HG02870 (cell line): ENCODE data around the gene CAMK2N1.
"Not testable (repeated sequence)": the region's sequence is repeated elsewhere in the genome, so short reads cannot be mapped to it uniquely, and the experiment has no call there.

ENCODE experiments used
- ATAC-seq: cut with Tn5 transposase; IDR thresholded peaks from one replicate; pipeline ENCODE4 v1.9.1; 2021; ENCODE audit warnings: mild to moderate bottlenecking, moderate library complexity; ENCODE audit not compliant: unreplicated experiment

The CAMK2N1 gene

DNA sequence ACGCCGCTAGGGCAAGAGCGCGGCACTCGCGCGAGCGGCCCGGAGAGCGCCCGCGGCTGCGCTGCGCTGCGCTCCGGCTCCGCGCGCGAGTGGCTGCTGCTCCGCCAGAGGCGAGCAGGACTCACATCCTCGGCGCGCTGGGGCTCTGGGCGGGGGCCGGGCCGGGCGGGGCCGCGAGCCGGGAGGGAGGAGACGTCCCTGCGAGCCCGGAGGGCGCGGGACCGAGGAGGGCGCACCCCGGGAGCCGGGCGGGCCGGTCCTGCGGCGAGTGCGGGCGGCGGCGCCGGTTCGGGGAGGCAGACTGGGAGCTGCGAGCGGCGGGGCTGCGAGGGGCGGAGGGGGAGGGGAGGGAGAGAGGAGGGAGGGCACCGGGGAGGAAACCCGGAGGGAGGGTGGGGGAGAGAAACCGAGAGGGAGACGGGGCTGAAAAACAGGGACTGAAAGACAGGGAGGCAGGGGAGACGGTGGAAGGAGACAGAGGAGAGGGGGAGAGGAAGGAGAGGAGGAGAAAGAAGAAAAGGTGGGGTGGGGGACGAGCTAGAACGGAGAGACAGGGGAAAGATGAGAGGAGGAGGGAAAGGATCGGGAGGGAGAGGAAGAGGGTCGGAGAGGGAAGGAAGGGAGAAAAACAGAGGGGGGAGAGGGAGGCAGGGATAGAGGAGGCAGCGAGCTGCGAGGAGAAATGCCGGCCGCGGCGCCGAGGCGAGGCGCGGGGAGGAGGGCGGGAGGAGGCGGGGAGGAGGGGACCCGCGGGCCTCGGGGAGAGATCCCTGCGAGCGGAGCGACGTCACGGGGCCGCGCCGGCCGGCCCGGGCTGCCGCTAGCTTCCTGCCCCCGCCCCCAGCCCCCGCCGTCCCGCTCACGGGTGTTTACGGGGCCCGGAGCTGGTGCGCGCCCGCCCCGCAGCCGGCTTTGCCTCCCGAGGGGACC is at the start of gene CAMK2N1:
TSS of gene CAMK2N1 (minus strand) at position 684 of the 930 bp plus-strand sequence. CDS start 831 bp downstream, outside the sequence.
- no peak for ATAC-seq

DNA sequence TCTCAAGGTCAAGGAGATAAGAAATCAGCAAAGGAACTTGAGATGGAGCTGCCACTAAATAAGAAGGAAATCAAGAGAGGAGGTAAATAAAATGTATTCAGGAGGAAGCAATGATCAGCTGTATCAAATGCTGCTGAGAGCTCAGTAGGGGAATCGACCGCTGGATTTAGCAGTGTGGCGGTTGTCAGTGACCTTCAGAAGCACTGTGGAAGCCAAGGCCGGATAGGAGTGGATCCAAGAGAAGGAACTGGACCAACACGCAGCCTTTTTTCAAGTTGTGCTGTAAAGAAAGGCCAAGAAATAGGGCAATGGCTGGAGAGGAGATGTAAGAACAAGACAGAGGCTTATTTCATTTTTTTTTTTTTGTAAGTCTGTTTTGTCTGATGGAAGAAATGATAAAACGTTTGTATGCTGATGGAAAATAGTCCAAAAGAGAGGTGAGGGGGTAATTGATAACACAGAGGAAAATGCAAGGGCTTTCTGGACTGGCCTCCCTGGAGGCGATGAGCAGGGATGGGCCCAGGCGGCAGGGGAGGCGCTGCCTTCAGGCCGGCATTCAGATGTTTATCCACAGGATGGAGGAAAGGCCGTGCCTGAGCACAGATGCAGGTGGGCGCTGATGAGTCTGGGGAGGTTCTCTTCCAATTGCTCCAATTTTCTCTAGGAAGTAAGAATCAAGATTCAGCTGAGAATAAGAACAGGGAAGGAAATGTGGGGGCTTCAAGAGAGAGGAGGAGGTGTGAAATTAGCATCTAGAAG is 48.8 kb upstream of the CAMK2N1 start:
- ATAC-seq: no peak

DNA sequence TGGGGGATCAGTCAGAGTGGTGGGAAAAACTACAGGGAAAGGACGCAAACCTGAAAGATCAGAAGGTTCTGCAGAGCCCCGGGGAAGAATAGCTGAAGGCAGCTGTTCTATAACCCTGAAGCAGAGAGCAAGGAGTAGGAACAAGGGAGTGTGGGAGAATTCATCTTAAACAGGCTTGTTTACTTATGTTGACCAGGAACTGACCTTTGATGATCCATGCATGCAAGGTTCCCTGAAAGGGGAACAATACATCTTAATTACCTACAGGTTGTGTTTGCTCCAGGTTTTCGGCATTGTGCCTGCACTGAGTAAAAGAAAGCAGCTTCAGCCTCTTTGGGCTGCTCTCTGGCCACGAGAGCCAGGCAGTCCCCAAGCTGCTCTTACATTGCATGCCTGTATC is 47.6 kb upstream of the CAMK2N1 start:
- ATAC-seq: no peak

DNA sequence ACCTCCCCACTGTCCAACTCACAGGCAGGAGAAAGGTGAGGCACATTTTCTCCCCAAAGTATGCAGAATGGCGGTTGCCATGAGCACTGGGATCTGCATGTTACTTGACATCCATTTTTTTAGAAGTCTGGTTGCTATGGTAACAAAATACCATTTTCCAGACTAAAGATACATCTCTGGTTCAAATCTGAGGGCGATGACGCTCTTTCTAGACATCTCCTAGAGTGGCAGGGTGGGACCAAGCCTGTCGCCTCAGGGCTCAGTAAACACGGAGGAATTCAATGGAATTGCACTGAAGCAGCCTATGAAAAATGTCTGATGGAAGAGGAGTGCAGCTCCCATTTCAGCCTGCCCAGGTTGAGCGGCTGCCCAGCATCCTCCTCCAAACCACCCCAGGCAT is 44.9 kb upstream of the CAMK2N1 start:
- ATAC-seq: no peak

DNA sequence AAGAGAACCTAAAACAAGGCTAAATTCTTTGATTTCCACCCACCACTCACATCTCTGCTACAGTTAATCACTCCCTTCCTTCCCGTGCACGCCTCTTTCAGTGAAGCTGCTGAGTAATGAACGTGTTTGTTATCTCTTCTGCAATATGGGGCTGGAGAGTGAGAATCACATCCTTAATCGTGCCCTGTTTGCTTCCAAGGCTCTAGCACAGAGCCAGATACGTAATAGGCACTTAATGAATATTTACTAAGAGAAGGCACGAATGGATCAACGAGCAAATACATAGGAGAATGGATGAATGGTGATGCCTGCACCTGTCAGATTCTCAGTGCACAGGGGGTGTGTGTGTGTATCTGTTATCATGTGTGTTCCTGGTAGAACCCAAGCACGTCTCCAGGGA is 44.3 kb upstream of the CAMK2N1 start:
- ATAC-seq: no peak

DNA sequence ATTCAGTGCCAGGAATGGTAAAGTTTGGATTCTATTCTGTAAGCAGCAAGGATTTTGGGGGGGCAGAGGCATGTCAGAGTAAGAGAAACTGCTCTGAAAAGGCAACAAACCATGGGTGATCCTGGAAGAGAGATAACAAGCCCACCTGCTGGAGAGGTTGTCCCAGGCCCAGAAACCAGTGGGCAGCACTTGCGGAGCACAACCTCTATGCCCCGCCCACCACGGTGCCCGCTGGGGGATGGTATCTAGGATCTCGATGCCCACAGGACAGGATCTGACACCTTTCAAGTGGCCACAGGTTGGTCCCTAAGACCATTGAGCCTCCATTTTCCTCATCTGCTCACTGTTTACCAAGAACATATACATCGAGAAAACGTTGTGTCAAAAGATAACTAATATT is 42.2 kb upstream of the CAMK2N1 start:
- ATAC-seq: no peak

DNA sequence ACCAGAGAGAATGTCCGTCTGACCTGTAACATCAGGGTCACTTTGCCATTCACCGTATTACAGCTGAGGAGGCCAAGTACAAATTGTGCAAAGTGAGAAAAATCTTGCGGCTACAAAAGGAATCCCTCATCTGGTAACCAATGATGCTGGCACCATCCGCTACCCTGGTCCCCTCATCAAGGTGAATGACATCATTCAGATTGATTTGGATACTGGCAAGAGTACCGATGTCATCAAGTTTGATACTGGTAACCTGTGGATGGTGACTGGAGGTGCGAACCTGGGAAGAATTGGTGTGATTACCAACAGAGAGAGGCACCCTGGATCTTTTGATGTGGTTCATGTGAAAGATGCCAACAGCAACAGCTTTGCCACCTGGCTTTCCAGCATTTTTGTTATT is 40.3 kb upstream of the CAMK2N1 start:
- no peak for ATAC-seq

DNA sequence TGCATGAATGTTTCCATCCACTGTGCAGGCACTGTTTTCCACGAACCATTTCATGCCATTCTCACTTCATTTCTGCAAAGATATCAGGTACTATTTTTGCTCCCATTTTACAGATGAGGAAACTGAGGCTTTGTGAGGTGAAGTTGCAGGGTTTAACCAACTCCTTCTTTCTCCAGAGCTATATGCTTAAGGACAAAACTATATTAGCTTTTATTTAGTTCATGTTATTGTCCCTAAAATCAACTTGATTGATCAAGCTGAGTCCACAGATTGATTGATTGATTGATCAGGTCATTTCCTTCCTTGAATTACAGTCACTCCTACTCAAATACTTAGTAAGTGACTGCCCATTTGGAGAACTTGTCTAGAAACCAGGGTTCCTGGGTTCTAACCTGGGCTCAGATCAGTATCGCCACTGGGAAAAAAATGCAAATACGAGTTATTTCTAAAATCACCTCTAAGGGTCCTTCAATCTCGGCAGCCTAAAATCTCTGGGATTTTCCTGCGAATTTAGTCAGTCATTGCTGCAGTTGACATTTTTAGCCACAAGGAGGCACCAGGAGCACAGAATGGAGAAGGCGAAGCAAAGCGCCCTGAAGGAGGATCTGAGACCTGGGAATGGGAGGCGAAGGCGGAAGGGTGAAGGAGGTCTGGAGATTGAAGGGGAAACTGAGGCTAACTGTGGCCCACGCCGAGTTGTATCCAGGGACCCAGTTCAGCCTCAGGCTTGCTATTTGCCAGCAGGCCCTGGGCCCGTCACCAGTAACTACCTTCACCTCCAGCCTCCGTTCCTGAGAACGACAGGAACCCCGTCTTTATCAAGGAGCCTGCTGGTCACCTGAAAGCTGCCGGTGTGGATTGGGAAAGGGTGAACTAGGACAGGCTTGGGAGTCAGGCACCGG is 36.2 kb upstream of the CAMK2N1 start:
- ATAC-seq: no peak

DNA sequence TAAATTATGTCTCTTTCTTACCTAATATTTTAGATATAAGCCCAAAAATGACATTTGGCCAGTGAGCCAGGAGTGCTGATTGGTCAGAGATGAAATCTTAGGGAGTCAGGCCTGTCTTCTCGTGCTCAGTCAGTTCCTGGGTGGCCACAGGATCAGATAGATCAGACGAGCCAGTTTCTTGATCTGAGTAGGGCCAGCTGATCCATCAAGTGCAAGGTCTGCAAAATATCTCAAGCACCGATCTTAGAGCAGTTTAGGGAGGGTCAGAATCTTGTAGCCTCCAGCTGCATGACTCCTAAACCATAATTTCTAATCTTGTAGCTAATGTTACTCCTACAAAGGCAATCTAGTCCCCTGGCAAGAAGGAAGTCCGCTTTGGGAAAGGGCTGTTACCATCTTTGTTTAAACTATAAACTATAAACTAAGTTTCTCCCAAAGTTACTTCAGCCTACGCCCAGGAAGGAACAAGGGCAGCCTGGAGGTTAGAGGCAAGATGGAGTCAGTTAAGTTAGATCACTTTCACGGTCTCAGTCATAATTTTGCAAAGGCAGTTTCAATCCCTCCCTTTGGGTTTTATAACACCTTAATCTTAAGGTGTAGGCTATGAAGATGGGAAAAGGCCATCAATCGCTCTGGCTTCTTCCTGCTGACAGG is 33.7 kb upstream of the CAMK2N1 start:
- ATAC-seq: not testable (repeated sequence)

DNA sequence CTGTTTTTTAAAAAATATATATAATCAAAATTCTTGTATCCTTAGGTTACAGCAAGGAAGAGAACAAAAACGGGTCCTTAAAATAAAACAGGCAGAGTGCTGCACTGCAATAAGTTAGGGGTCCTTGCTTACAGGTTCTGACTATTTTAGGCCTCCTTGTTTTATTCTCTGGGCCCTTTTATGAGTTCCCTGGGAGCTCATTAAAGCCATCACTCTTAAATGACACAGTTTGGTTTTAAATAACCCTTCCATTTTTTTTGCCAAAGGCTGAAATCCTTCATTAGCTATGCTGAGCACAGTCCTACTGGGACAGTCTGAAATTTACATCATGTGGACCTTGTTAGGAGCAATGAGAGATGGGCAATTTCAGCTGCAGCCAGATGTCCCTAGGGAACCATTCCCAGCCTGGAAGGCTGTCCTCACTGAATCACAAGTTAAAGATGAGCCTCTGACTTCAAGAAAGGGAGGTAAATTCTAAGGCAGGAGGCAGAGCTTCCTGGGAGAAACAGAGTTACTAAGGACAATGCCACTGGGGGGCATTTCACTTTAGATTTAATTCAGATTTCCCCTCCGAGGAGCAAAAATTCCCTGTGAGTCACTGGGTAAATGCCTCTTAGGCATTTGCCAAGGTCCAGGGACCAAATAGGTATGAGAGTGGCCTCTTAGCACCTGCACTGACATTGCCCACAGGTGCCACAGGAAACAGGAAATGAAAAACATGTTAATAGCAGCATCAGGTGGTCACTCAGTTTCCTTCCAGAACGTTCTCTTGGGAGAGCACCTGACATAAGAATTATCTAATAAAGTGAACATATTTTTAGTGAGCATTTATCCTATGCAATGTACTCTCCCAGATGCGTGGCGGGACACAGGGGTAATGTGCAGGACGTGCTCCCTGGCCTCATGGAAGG is 25.8 kb upstream of the CAMK2N1 start:
- no peak for ATAC-seq

DNA sequence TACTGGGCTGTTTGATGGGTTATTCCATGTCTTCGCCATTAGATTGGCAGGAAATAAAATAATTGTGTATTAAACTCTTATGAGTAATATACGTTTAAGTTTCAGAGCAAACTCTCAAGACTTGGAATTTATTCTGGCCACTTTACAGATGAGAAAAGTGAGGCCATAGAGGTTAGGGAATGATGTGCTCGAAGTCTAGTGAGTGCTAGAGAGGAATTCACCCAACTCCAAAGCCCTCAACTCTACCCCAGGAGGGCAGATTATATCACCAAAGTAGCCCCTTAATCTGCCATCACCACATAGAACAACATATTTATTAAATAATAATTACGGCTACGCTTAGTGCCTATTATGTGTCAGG is 22.4 kb upstream of the CAMK2N1 start:
- no peak for ATAC-seq

DNA sequence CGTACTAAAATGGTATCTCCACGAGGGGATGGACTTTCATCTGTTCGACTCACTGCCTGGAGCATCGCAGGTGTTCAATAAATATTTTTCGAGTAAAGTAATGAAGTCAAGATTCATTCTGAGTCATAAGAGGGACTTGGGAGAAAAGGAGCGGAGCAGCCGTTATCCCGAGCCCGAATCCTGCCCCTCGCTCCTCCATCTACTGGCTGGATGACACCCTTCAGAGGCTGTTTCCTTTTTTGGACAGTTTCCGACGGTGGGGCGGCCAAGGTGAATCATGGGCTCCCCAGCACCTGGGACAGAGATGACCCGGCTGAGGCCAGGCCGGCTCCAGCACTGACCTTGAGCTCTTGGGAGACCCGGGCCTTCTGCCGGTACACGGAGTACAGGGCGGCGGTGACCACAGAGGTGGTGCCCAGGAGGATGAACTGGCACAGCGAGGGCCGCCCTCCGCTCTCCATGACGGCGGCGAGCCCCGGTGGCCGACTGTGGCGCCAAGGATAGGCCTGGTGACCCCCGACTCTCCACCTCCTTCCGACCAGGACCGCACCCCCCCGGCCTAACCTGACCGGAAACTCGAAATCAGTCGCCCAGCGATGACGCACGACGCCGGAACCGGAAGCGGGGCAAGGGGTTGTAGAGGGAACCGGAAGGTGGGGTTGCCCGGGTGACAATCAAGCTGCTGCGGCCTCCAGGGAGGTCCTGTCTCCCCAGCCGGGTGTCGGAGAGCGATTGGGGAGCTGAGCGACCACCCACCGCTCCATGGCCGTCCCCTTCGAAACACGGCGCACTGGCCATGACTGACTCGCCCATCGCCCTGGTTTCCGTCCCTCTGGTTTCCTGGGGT is 21.8 kb upstream of the CAMK2N1 start, which contains the start of gene MUL1:
TSS of gene MUL1 (minus strand) at position 588 of the 847 bp plus-strand sequence. CDS start at position 461, 127 bp downstream.
- ATAC-seq: peak; percentile 89

DNA sequence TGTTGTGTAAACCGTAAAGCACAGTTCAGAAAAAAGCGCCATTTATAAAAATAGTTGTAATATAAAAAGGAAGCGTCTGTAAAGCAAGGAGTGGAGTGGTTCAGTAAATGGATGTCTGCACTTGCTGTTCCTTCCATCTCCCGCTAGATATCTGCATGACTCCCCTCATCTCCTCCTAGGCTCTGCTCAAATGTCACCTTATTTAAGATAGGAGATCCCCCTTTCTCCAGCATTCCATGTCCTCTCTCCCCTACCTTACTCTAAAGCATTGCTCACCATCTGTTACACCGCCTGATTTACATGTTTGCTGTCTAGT is 21.2 kb upstream of the CAMK2N1 start:
- ATAC-seq: no peak

DNA sequence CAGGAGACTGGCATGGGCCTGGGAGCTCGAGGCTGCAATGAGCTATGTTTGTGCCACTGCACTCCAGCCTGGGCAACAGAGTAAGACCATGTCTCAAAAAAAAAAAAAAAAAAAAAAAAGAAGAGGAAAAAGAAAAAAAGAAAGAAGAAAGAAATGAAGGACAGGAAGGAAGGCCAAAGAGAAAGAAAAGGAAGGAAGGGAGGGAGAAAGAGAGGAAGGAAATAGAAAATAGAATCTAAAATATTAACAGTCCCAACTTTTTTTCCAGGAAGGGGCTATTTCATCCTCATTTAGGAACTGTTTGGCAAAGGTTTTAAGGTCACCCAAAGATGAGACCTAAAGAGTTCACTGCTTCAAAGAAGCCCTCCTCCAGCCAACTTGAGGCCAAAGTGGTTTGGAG is 19.5 kb upstream of the CAMK2N1 start:
- ATAC-seq: no peak

DNA sequence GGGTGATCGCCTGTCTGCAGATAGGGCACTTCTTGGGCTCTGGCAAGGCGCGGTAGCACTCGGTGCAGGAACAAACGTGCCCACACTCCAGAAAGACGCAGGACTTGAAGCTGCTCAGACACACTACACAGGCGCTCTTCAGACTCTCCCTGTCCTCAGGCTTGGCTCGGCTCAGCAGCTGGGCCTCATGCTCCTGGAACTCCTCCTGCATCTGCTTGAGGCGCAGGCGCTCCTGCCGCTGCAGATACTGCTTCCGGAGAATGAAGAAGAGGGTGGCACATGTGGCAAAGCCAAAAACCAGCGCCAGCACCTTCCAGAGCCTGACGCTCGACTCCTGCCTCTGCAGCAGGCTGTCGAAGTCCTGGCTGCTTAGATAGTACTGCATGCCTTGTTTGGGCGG is 14.7 kb upstream of the CAMK2N1 start:
- no peak for ATAC-seq

DNA sequence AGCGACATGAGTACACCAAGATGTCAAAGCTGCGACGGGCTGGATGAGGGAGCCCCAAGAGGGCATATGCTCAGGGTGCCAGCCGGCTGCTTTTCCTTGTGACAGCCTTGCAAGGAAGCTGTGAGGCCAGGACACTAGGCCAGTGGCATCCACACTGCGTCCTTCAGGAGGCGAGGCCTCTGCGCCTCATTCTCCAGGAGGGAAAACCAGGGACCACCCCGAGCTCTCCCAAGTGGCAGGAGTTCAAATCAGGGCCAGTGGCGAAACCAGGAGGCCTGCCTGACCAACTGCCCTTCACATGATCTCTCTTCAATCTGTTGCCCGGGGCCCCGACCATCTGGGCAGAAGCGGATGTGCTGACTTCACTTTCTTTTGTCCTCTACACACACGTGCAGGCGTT is 13.7 kb upstream of the CAMK2N1 start:
- no peak for ATAC-seq

DNA sequence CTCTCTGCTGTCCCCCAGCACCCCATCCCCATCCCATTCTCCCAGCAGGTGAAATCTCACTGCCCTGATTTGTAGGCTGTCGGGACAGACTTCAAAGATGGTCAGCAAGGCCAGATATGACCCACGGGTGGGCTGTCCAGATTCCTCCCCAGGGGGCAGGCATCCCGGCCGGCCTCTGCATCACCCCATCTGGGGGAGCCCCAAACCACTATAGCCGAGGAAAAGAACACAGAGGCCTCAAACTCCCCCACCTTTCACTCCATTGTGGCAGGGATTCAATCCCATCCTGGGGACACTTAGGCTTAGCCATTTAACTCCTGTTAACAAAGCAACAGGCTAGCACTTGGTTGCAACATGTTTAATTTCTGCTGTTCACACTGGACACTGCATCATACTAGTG is 13.1 kb upstream of the CAMK2N1 start:
- ATAC-seq: no peak

DNA sequence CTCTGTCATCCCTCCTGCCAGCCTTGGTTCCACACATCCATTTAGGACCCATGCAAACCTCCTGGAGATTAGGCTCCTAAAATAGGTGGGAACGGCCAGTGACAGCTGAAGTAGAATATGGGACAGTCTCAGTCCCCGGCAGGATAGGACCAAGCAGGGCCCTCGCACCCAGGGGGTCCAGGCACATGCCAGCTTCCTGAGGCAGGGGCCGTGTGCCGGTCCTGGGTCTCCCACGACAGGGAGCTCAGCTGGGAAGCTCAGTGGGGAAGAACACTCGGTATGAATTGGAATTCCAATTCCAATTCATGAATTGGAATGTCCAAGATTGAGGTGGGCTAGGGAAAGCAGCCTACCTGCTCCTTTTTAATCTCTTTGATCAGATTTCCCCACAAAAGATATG is 12.1 kb upstream of the CAMK2N1 start:
- no peak for ATAC-seq

DNA sequence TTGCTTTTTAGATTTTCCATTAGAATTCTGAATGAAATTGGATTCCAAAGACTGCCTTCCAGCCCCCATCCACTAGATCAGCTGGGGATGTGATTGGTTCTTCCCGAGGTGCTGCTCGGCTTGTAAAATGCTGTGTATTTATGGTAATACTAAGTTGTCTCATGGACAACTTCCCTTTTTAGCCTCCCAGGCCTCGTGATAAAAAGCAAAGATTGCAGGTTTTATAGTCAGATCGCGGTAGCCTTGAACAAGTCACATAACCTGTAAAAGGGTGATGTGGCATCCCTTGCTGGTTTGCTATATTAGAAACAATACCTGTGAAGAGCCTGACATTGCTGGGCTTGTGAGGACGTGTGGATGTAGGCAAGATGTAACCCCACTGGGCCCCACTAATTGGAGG is 11.5 kb upstream of the CAMK2N1 start:
- ATAC-seq: no peak
